Upper lobe of left lung (tissue), 6 donors: Measurements from ENCODE around the gene CNPPD1. TPM values are rescaled to one million over a fixed set of nuclear protein-coding genes. Genes with fewer than 3 reads are reported as not detected.

Source experiments
- ATAC-seq, 2 donors: fragments of 200-7000 bp; cut with Tn5 transposase; one replicate each; pipeline ENCODE4 v1.9.1; 2022; ENCODE audit warnings: mild to moderate bottlenecking in 2 of 2, moderate library complexity in 2 of 2; ENCODE audit not compliant: low FRiP score in 2 of 2
- DNase-seq, 2 donors: peaks; one replicate each; pipeline ENCODE4 v3.0.0-alpha.2; 2019 to 2020
- H3K27ac ChIP-seq, 4 donors: fragments of 200-600 bp; sonication (generic); one replicate each; pipeline ENCODE4 v1.5.1; 2016 to 2019
- H3K27me3 ChIP-seq, 4 donors: fragments of 200-600 bp; sonication (generic); one replicate each; pipeline ENCODE4 v1.5.1; 2017 to 2019
- H3K36me3 ChIP-seq, 4 donors: fragments of 200-600 bp; sonication (generic); one replicate each; pipeline ENCODE4 v1.5.1; 2016 to 2019
- H3K4me1 ChIP-seq, 4 donors: fragments of 200-600 bp; sonication (generic); one replicate each; pipeline ENCODE4 v1.5.1; 2018 to 2019
- H3K4me3 ChIP-seq, 4 donors: fragments of 200-600 bp; sonication (generic); one replicate each; pipeline ENCODE4 v1.5.1; 2017 to 2019; ENCODE audit warnings: mild to moderate bottlenecking in 2 of 4, moderate library complexity in 1 of 4
- H3K9me3 ChIP-seq, 4 donors: fragments of 200-600 bp; sonication (generic); one replicate each; pipeline ENCODE4 v1.5.1; 2018 to 2019
- EP300 ChIP-seq, 4 donors: sonication (generic); formaldehyde crosslinking; IDR thresholded peaks; one replicate each; pipeline ENCODE4 v1.5.1; 2017; ENCODE audit warnings: antibody characterized with exemption in 4 of 4, control low read depth in 2 of 4
- POLR2A ChIP-seq, 4 donors: fragments of 450-650 bp; IDR thresholded peaks; one replicate each; pipeline ENCODE4 v1.5.1; 2016 to 2017; ENCODE audit warnings: antibody characterized with exemption in 4 of 4, mild to moderate bottlenecking in 2 of 4
- POLR2AphosphoS5 ChIP-seq, 2 donors: sonication (generic); formaldehyde crosslinking; IDR thresholded peaks; one replicate each; pipeline ENCODE4 v1.5.1; 2017; ENCODE audit warnings: antibody characterized with exemption in 2 of 2
- WGBS, 2 donors: methylation state at CpG; one replicate each; pipeline ENCODE4 v1.1.5; 2017 to 2018; 5-methylcytosine and 5-hydroxymethylcytosine counted together
- total RNA-seq, 6 donors: library from RNA; depleted of rRNA in 4 of 6; stranded (reverse); fragments of >200 nt in 4 of 6; gene quantifications; one replicate each; pipeline versions ENCODE4 v1.1.0 to v1.2.1, GENCODE V29; 2016 to 2021
- TF ChIP-seq, protein P1 (sequence below), 6 experiments: fragments of 450-650 bp in 4 of 6; fragments of 200-600 bp in 2 of 6; sonication (generic) in 2 of 6; IDR thresholded peaks; one replicate each; pipeline ENCODE4 v1.5.1; 2016 to 2019; ENCODE audit warnings: antibody characterized with exemption in 6 of 6
- donor health status: DM: no; HTN: no; CAD: no; lungs with moderate emphysema.
- donor health status: DM: no; HTN: yes; CAD: no; lungs with severe emphysema.

CNPPD1 gene
- total RNA-seq, 6 donors from 2014 or later: 42.7 to 86.8 (median 49.4) TPM

GRCh38 chr2:219129589-219129988 lies 47.1 kb downstream of the CNPPD1 start:
- 95 to 98% methylated on average over 16 of the region's 16 CpGs for WGBS, 2 donors
- Histone ChIP-seq H3K36me3 (no peaks in the 10 kb centered on the region), H3K4me1 (peaks cover 20 to 34% (median 29%) of the 10 kb centered on the region in 4 donors), H3K27ac (no peak overlapping the region), H3K9me3 (no peaks in the 10 kb centered on the region), H3K4me3 (no peak overlapping the region), H3K27me3 (no peaks in the 10 kb centered on the region)
- peak in 1 of 2 donors; percentile 68 for DNase-seq
- TF ChIP-seq, protein P1, sequence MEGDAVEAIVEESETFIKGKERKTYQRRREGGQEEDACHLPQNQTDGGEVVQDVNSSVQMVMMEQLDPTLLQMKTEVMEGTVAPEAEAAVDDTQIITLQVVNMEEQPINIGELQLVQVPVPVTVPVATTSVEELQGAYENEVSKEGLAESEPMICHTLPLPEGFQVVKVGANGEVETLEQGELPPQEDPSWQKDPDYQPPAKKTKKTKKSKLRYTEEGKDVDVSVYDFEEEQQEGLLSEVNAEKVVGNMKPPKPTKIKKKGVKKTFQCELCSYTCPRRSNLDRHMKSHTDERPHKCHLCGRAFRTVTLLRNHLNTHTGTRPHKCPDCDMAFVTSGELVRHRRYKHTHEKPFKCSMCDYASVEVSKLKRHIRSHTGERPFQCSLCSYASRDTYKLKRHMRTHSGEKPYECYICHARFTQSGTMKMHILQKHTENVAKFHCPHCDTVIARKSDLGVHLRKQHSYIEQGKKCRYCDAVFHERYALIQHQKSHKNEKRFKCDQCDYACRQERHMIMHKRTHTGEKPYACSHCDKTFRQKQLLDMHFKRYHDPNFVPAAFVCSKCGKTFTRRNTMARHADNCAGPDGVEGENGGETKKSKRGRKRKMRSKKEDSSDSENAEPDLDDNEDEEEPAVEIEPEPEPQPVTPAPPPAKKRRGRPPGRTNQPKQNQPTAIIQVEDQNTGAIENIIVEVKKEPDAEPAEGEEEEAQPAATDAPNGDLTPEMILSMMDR (IDR thresholded peaks at IDR 0.05): no peak
- TF ChIP-seq POLR2AphosphoS5 (IDR thresholded peaks at IDR 0.05) (no peak), POLR2A (IDR thresholded peaks at IDR 0.05) (no peak), EP300 (IDR thresholded peaks at IDR 0.05) (no peak)
- no peak for ATAC-seq

DNA sequence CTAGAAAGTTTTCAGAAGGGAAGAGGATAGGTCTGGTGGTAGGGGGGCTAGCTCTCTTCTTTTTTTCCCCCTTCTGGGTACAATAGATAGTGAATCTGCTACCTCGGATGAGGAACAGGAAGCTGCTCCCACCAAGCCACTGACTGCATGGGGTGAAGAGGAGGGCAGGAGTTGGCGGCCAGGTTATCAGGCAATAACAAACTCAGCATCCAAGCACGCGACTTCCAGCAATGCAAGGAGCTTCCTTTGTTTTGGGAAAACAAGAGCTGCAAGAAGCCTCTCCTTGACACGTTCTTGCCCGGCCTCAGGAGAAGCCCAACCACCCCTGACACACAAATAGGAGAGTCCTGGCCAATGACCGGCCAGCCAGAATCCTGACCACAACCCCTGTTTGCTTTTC lies 48.3 kb downstream of the CNPPD1 start:
- H3K9me3 ChIP-seq: no peaks in the 10 kb centered on the region
- ATAC-seq: no peak
- 54 to 75% methylated on average over 7 of the region's 7 CpGs for WGBS, 2 donors

DNA sequence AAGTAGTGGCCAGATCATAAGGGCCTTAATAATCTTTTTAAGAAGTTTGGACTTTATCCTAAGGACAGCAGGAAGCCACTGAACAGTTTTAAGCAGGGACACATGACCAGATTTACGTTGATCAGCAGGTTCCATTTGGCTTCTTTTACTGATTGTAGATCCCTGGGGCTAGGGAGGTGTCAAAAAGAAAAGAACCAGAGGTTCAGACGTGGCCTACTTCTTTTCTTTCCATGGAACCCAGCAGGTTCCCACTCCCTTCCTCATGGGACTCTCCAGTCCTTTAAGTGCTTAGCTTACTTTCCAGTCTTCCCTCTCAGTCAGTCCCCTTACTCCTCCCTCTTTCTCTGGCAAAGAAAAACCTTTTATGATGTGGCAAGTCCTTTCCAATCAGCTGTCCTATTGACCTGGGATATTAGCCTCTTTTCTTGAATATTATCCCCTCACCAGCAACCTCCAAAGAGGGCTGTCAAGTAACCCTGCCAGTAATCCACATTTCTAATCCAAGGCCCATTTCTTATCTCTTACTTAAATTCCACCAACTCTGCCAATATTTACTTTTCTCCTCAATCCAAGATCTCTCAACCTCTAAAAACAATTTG lies 49.6 kb downstream of the CNPPD1 start:
- Histone ChIP-seq H3K4me1 (peaks cover 28 to 54% (median 46%) of the 10 kb centered on the region in 4 donors), H3K9me3 (no peaks in the 10 kb centered on the region), H3K36me3 (no peaks in the 10 kb centered on the region), H3K27me3 (no peaks in the 10 kb centered on the region), H3K4me3 (no peak overlapping the region), H3K27ac (peak overlapping the region in 3 of 4 donors; percentile 62 to 68 (median 62))
- TF ChIP-seq EP300 (IDR thresholded peaks at IDR 0.05) (no peak), POLR2AphosphoS5 (IDR thresholded peaks at IDR 0.05) (no peak), POLR2A (IDR thresholded peaks at IDR 0.05) (no peak)
- TF ChIP-seq, protein P1 (IDR thresholded peaks at IDR 0.05): no peak
- DNase-seq (no peak), ATAC-seq (peak in 1 of 2 donors; percentile 14)
- 74 to 76% methylated on average over 2 of the region's 2 CpGs for WGBS, 2 donors

More for the DNA sequence above, 48.3 kb downstream of the CNPPD1 start:
- Histone ChIP-seq H3K4me3 (no peak overlapping the region), H3K36me3 (no peaks in the 10 kb centered on the region), H3K27ac (peak overlapping the region in 1 of 4 donors; percentile 18), H3K27me3 (no peaks in the 10 kb centered on the region), H3K4me1 (peaks cover 28 to 46% (median 41%) of the 10 kb centered on the region in 4 donors)
- no peak for TF ChIP-seq POLR2A (IDR thresholded peaks at IDR 0.05)
- no peak for TF ChIP-seq EP300 (IDR thresholded peaks at IDR 0.05)
- TF ChIP-seq POLR2AphosphoS5 (IDR thresholded peaks at IDR 0.05): no peak
- TF ChIP-seq, protein P1 (IDR thresholded peaks at IDR 0.05): no peak
- DNase-seq: no peak

GRCh38 chr2:219126555-219126954 lies 50.2 kb downstream of the CNPPD1 start:
- peak overlapping the region in 3 of 4 donors; percentile 62 to 68 (median 62) for H3K27ac ChIP-seq
- TF ChIP-seq POLR2A (IDR thresholded peaks at IDR 0.05): no peak
- TF ChIP-seq POLR2AphosphoS5 (IDR thresholded peaks at IDR 0.05): peak in 1 of 2 donors; percentile 30
- TF ChIP-seq EP300 (IDR thresholded peaks at IDR 0.05): peak in 2 of 4 donors; percentile 10 to 77
- TF ChIP-seq, protein P1 (IDR thresholded peaks at IDR 0.05): no peak
- ATAC-seq: no peak
- no peak overlapping the region for H3K4me3 ChIP-seq
- peaks cover 28 to 54% (median 49%) of the 10 kb centered on the region in 4 donors for H3K4me1 ChIP-seq
- WGBS, 2 donors: 52% methylated on average over 3 of the region's 3 CpGs
- DNase-seq: peak in 1 of 2 donors; percentile 54
- H3K36me3 ChIP-seq: no peaks in the 10 kb centered on the region
- H3K9me3 ChIP-seq: no peaks in the 10 kb centered on the region
- no peaks in the 10 kb centered on the region for H3K27me3 ChIP-seq

GRCh38 chr2:219125886-219126270 lies 50.8 kb downstream of the CNPPD1 start:
- Histone ChIP-seq H3K27ac (peak overlapping the region in 3 of 4 donors; percentile 23 to 66 (median 47)), H3K4me1 (peaks cover 28 to 54% (median 47%) of the 10 kb centered on the region in 4 donors), H3K27me3 (no peaks in the 10 kb centered on the region), H3K4me3 (no peak overlapping the region), H3K9me3 (no peaks in the 10 kb centered on the region), H3K36me3 (no peaks in the 10 kb centered on the region)
- ATAC-seq (no peak), DNase-seq (no peak)
- no peak for TF ChIP-seq POLR2A (IDR thresholded peaks at IDR 0.05)
- TF ChIP-seq EP300 (IDR thresholded peaks at IDR 0.05): no peak
- TF ChIP-seq, protein P1 (IDR thresholded peaks at IDR 0.05): no peak
- no peak for TF ChIP-seq POLR2AphosphoS5 (IDR thresholded peaks at IDR 0.05)
- WGBS, 2 donors: 82 to 100% methylated on average over 1 of the region's 1 CpG
